CD4-positive, alpha-beta T cell treated with Interleukin-4 for 4 hours (primary cell): Measurements from ENCODE around the gene SOAT2.
A peak's percentile ranks its signal among the peaks of the same experiment; 100 is the strongest.

Experiments used
- DNase-seq: peaks from one replicate; pipeline ENCODE4 v3.0.0-alpha.2; 2020

The SOAT2 gene

GRCh38 chr12:53102883-53103807 lies at the start of gene SOAT2:
SOAT2 (plus strand) TSS chr12:53103486; CDS start chr12:53103578, 92 bp downstream.
- peak; percentile 61 for DNase-seq

- DNase-seq, result peak; percentile 90
These were observed 49.0 kb upstream of the SOAT2 start for GRCh38 chr12:53054112-53054878.

- no peak for DNase-seq
These were observed 47.6 kb upstream of the SOAT2 start for GRCh38 chr12:53055471-53056266.

- DNase-seq, result no peak
These were observed 47.0 kb upstream of the SOAT2 start for GRCh38 chr12:53056296-53056695.

GRCh38 chr12:53056901-53057300 lies 46.4 kb upstream of the SOAT2 start:
- DNase-seq, result no peak

GRCh38 chr12:53057816-53058500 lies 45.3 kb upstream of the SOAT2 start:
- DNase-seq, result no peak

GRCh38 chr12:53058674-53059433 lies 44.4 kb upstream of the SOAT2 start:
- DNase-seq, result no peak

GRCh38 chr12:53059434-53060063 lies 43.7 kb upstream of the SOAT2 start:
- DNase-seq, result no peak

- no peak for DNase-seq
These were observed 43.1 kb upstream of the SOAT2 start for GRCh38 chr12:53060064-53060720.

- DNase-seq, result no peak
These were observed 42.5 kb upstream of the SOAT2 start for GRCh38 chr12:53060721-53061276.

GRCh38 chr12:53061404-53062010 lies 41.8 kb upstream of the SOAT2 start:
- no peak for DNase-seq

- DNase-seq, result no peak
These were observed 41.0 kb upstream of the SOAT2 start for GRCh38 chr12:53062011-53062961.

GRCh38 chr12:53062977-53063707 lies 40.1 kb upstream of the SOAT2 start:
- DNase-seq, result no peak

- no peak for DNase-seq
These were observed 39.3 kb upstream of the SOAT2 start for GRCh38 chr12:53063708-53064612.

- no peak for DNase-seq
These were observed 38.5 kb upstream of the SOAT2 start for GRCh38 chr12:53064613-53065436.

- no peak for DNase-seq
These were observed 37.8 kb upstream of the SOAT2 start for GRCh38 chr12:53065470-53065869.
